Calu3 (cell line): ENCODE measurements around the gene HMOX1. TPM values are rescaled to one million over a fixed set of nuclear protein-coding genes. Genes with fewer than 3 reads are reported as not detected.
A peak's percentile ranks its signal among the peaks of the same experiment; 100 is the strongest.
"Not testable (repeated sequence)": the region's sequence is repeated elsewhere in the genome, so short reads cannot be mapped to it uniquely, and the experiment has no call there.

Source experiments
- BruUV-seq: library from RNA; stranded (reverse); fragments of 400-500 nt; replicated peaks from 2 replicates; lab custom pipeline; 2021; lab: Mats Ljungman, UMichigan
- CTCF ChIA-PET: fragments of 300-600 bp; sonication (Branson Sonifier 250); formaldehyde crosslinking; loops from one replicate; lab custom pipeline; 2022; ENCODE audit warnings: antibody characterized with exemption; lab: Charles Lee
- DNase-seq: peaks from one replicate; pipeline ENCODE4 v3.0.0; 2022
- H3K27ac Mint-ChIP-seq: one replicate; pipeline ENCODE4 v1.8.0; 2022; ENCODE audit warnings: mixed read lengths; ENCODE audit not compliant: unreplicated experiment
- H3K27me3 Mint-ChIP-seq: one replicate; pipeline ENCODE4 v1.8.0; 2022; ENCODE audit warnings: mixed read lengths; ENCODE audit not compliant: unreplicated experiment
- H3K36me3 Mint-ChIP-seq: one replicate; pipeline ENCODE4 v1.8.0; 2022; ENCODE audit warnings: mild to moderate bottlenecking, moderate library complexity, mixed read lengths; ENCODE audit not compliant: insufficient read depth, unreplicated experiment
- H3K4me1 Mint-ChIP-seq: one replicate; pipeline ENCODE4 v1.8.0; 2022; ENCODE audit warnings: mild to moderate bottlenecking, low read depth, mixed read lengths; ENCODE audit not compliant: unreplicated experiment
- H3K4me3 Mint-ChIP-seq: one replicate; pipeline ENCODE4 v1.8.0; 2022; ENCODE audit warnings: mild to moderate bottlenecking, low read depth, moderate library complexity, mixed read lengths; ENCODE audit not compliant: unreplicated experiment
- H3K9me3 Mint-ChIP-seq: one replicate; pipeline ENCODE4 v1.8.0; 2022; ENCODE audit warnings: low read depth, mixed read lengths; ENCODE audit not compliant: unreplicated experiment
- intact Hi-C: fragments of 100-400 bp; cut with micrococcal nuclease; formaldehyde crosslinking; loops from one replicate; pipeline ENCODE4 v1.10.0; 2022; ENCODE audit not compliant: unreplicated experiment
- total RNA-seq: library from RNA; stranded (reverse); gene quantifications from 2 replicates; pipeline ENCODE4 v1.2.3, GENCODE V29; 2022
- TF ChIP-seq, protein P1 (sequence below): fragments of 200-600 bp; IDR thresholded peaks from one replicate; pipeline ENCODE4 v1.8.0; 2022; ENCODE audit warnings: antibody characterized with exemption; ENCODE audit not compliant: unreplicated experiment

Gene HMOX1
- total RNA-seq, 1 experiment from 2014 or later, result 0.85 TPM

DNA sequence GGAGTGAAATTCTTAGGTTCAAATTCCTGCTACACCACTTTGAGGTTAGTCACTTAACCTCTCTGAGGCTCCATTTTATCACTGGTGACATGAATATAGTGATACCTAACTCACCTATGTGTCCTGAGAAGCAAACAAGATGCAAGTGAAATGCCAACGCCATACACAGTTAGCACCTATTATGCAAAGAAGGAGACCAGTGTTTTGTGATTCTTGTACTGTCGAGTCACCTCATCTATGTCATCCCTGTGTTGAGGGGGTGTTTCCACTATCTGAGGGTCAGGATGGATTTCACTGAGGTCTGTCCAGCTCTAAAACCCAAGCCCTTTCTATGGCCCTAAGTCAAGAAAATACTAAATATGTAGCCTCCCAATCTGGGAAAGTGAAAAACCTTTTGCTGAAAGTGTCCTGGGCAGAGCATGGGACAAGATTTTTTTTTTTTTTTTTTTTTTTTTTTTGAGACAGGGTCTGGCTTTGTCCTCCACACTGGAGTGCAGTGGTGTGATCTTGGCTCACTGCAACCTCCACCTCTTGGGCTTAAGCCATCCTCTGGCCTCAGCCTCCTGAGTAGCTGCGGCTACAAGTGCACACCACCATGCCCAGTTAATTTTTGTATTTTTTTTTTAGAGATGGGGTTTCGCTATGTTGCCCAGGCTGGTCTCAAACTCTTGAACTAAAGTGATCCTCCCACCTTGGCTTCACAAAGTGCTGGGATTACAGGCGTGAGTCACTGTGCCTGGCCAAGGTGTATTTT is 14.1 kb downstream of the HMOX1 start:
- no TSS peak for BruUV-seq
- TF ChIP-seq, protein P1, sequence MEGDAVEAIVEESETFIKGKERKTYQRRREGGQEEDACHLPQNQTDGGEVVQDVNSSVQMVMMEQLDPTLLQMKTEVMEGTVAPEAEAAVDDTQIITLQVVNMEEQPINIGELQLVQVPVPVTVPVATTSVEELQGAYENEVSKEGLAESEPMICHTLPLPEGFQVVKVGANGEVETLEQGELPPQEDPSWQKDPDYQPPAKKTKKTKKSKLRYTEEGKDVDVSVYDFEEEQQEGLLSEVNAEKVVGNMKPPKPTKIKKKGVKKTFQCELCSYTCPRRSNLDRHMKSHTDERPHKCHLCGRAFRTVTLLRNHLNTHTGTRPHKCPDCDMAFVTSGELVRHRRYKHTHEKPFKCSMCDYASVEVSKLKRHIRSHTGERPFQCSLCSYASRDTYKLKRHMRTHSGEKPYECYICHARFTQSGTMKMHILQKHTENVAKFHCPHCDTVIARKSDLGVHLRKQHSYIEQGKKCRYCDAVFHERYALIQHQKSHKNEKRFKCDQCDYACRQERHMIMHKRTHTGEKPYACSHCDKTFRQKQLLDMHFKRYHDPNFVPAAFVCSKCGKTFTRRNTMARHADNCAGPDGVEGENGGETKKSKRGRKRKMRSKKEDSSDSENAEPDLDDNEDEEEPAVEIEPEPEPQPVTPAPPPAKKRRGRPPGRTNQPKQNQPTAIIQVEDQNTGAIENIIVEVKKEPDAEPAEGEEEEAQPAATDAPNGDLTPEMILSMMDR, result no peak
- CTCF ChIA-PET, result interaction anchor here (0.7 kb wide), 1 partner anchor 17 kb away, joined by 5 read pairs; no protein-coding TSS in a partner anchor

DNA sequence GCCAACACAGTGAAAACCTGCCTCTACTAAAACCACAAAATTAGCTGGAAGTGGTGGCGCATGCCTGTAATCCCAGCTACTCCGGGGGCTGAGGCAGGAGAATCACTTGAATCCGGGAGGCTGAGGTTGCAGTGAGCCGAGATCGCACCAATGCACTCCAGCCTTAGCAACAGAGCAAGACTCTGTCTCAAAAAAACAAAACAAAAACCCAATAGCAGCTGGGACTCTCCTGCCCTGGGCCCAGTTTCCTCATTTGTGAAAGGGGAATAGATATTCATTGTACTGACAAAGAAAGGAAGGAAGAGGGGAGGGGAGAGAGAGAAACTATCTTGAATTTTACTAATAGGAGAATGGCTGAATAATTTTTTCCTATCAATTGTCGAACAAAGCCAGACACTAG is 15.7 kb downstream of the HMOX1 start:
- not testable (repeated sequence) for H3K4me1 Mint-ChIP-seq, H3K4me3 Mint-ChIP-seq, BruUV-seq, DNase-seq, H3K27me3 Mint-ChIP-seq, H3K9me3 Mint-ChIP-seq, H3K27ac Mint-ChIP-seq
- peaks cover 32% of the 10 kb centered on the region for H3K36me3 Mint-ChIP-seq
- CTCF ChIA-PET, result interaction anchor here (0.7 kb wide), 1 partner anchor 38 kb away, joined by 5 read pairs; no protein-coding TSS in a partner anchor
- intact Hi-C loops, result loop anchor here (5.0 kb wide), 1 partner anchor 44 kb away; no protein-coding TSS in a partner anchor

More for the DNA sequence above, 14.1 kb downstream of the HMOX1 start:
- H3K4me1 Mint-ChIP-seq, result no peaks in the 10 kb centered on the region
- no peak overlapping the region for H3K4me3 Mint-ChIP-seq
- DNase-seq, result no peak
- H3K27me3 Mint-ChIP-seq, result no peaks in the 10 kb centered on the region
- peaks cover 16% of the 10 kb centered on the region for H3K36me3 Mint-ChIP-seq
- H3K27ac Mint-ChIP-seq, result no peak overlapping the region
- intact Hi-C loops, result loop anchor here (5.0 kb wide), 1 partner anchor 43 kb away; no protein-coding TSS in a partner anchor
- no peaks in the 10 kb centered on the region for H3K9me3 Mint-ChIP-seq

DNA sequence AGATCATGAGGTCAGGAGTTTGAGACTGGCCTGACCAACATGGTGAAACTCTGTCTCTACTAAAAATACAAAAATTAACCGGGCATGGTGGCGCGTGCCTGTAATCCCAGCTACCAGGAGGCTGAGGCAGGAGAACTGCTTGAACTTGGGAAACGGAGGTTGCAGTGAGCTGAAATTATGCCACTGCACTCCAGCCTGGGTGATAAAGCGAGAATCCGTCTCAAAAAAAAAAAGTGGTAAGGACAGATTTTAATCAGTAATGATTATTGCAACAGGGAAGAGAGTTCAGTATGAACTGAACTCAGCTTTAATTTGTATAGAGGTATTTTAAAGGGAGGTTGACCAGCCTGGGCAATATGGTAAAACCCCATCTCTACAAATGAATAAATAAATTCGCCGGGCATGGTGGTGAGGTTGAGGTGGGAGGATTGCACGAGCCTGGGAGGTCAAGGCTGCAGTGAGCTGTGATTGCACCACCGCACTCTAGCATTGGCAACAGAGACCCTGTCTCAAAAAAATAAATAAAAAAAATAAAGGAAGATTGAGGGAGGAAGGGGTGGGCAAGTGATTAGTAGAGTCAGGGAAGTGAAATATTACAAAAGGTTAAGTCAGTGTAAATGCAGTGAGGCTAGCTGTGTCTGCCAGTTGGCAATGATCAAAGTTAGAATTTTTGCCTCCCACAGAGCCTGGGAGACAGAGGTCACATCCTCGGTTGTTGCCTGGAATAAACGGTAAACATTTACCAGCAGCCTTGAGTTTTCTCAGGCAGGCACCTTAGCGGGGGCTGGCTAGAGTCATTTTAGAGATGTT is 16.4 kb downstream of the HMOX1 start:
- CTCF ChIA-PET, result interaction anchor here (0.5 kb wide), 1 partner anchor 1181 kb away, joined by 4 read pairs; no protein-coding TSS in a partner anchor
- no peaks in the 10 kb centered on the region for H3K27me3 Mint-ChIP-seq
- intact Hi-C loops, result loop anchor here (5.0 kb wide), 1 partner anchor 45 kb away; no protein-coding TSS in a partner anchor
- DNase-seq, result no peak
- H3K4me1 Mint-ChIP-seq, result peaks cover 14% of the 10 kb centered on the region
- H3K36me3 Mint-ChIP-seq, result peaks cover 36% of the 10 kb centered on the region
- H3K9me3 Mint-ChIP-seq, result no peaks in the 10 kb centered on the region
- H3K4me3 Mint-ChIP-seq, result no peak overlapping the region
- BruUV-seq, result no TSS peak
- TF ChIP-seq, protein P1, result no peak
- H3K27ac Mint-ChIP-seq, result no peak overlapping the region

DNA sequence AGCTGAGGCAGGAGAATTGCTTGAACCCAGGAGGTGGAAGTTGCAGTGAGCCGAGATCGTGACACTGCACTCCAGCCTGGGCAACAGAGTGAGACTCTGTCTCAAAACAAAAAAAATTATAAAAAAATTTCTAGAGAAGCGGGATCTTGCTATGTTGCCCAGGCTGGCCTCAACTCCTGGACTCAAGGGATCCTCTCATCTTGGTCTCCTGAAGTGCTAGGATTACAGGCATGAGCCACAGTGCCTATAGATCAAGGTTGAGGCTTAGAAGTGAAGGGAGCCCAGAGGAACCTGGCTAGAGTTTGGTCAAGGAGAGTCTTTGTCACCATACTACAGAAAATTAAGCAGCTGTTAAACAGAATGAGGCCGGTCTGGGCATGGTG is 17.7 kb downstream of the HMOX1 start:
- TF ChIP-seq, protein P1, result no peak
- DNase-seq, result no peak
- Mint-ChIP-seq H3K4me1 (peaks cover 21% of the 10 kb centered on the region), H3K27ac (no peak overlapping the region), H3K27me3 (no peaks in the 10 kb centered on the region), H3K36me3 (peaks cover 44% of the 10 kb centered on the region), H3K9me3 (no peaks in the 10 kb centered on the region), H3K4me3 (peak overlapping the region; percentile 100)
- intact Hi-C loops, result loop anchor here (5.0 kb wide), 1 partner anchor 46 kb away; no protein-coding TSS in a partner anchor
- CTCF ChIA-PET, result no interaction called here
- no TSS peak for BruUV-seq
